Tongue (tissue), 2 donors: Measurements from ENCODE around the gene NHEJ1. TPM values are rescaled to one million over a fixed set of nuclear protein-coding genes. Genes with fewer than 3 reads are reported as not detected.
A peak's percentile ranks its signal among the peaks of the same experiment; 100 is the strongest.

Experiments
- DNase-seq: peaks from one replicate; pipeline ENCODE4 v3.0.0-alpha.2; 2015
- total RNA-seq: library from RNA; depleted of rRNA; stranded (reverse); fragments of >200 nt; gene quantifications from one replicate; pipeline ENCODE4 v1.2.3, GENCODE V29; 2014

NHEJ1 gene
- total RNA-seq, 1 donor from 2014 or later: 12.8 TPM

DNA sequence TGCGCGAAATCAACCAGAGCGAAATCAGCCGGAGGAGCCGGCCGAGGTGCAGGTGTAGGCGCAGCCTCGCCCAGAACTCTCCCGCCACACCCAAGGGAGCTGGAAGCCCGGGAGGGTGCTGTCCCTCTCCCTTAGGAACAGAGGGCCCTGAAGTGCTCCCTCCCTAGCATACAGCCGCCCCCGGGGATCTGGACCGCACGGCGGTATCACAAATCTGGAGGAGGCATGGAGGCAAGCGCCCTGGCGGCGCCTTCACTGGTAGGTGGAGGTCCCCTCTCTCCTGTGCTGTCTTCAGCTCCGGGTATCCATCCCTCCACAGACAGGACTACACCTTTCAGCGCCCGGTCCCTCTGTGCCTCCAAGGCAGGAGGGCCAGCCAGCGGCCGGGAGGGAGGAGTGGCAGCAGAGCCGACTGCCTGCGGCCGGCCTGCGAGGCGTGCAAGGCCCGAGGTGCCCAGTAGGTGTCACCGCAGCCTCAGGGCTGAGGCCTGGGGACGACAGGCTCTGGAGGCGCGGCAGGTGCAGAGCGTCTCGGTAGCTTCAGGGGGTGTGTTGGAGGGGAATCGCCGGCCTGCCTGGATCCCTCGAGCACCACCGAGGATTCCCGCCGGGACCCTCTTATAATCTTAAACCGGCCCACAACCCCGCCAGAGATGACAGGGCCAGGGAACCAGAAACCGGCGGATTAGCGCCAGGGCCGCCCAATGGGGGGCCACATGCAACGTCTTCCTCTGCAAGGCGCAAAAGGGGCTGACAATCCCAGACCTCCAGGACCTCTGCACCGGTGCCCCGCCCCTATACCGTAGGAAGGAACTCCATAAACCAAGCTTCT, 102.7 kb downstream of the NHEJ1 start:
- DNase-seq: peak; percentile 75

DNA sequence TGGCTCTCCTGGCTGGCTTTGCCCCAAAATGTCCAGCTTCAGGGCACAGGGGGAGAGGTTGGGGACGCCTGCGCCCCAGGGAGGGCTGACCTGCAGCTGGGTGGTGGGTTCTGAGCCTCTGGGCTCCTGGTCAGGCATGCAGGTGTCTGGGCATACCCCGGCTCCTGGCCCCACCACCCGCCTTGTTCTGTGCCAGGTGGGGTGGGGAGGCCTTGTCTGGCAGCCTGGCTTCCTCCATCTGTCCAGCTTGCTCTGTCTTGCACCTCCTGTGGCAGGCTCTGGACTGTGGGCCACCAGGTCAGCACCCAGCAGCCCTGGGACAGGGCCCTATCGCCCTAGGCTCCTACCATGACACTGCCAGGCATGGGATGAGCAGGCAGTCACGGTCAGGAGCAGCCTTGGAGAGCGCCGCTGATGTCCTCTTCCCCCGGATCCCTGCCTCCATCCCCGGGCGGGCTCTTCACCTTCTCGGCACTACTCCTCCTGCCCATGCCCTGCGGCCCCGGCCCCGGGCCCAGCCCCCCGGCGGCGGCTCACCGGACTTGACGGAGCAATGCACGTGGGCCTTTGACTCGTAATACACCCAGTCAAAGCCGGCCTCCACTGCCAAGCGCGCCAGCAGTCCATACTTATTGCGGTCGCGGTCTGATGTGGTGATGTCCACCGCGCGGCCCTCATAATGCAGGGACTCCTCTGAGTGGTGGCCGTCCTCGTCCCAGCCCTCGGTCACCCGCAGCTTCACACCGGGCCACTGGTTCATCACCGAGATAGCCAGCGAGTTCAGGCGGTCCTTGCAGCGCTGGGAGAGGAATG, 103.5 kb downstream of the NHEJ1 start:
- DNase-seq: no peak

DNA sequence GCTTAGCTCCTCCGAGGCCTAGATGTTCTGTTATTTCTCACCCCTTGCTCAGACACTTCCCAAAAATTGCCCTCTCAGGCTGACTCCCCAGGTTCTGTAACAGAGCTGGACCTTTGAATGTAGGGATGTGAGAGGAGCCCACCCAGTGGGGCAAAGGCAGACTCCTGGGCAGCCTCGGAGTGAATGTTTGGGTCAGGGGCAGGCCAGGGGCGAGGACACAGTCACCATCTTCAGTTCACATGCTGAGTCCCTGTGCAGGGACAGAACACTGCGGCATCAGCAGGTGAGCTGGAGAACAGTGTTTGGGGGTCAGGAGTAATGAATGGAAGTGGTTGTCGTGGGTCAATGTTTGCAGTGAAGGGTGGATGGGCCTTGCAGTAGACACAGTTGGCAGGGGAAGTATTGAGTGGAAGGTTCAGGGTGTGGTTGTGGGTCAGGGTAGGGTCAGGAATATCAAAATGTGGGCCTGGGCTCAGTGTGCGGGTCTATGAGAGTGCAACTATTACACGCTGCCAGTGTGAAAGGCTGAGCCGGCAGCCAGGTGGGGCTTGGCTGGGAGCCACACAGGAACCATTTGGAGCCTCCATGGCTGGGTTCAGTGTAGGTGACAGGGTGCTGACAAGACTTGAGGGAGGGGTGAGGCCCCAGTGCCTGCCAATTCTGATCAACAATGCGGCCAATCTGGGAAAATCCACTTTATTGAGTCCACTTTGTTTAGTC, 104.3 kb downstream of the NHEJ1 start:
- DNase-seq: no peak

DNA sequence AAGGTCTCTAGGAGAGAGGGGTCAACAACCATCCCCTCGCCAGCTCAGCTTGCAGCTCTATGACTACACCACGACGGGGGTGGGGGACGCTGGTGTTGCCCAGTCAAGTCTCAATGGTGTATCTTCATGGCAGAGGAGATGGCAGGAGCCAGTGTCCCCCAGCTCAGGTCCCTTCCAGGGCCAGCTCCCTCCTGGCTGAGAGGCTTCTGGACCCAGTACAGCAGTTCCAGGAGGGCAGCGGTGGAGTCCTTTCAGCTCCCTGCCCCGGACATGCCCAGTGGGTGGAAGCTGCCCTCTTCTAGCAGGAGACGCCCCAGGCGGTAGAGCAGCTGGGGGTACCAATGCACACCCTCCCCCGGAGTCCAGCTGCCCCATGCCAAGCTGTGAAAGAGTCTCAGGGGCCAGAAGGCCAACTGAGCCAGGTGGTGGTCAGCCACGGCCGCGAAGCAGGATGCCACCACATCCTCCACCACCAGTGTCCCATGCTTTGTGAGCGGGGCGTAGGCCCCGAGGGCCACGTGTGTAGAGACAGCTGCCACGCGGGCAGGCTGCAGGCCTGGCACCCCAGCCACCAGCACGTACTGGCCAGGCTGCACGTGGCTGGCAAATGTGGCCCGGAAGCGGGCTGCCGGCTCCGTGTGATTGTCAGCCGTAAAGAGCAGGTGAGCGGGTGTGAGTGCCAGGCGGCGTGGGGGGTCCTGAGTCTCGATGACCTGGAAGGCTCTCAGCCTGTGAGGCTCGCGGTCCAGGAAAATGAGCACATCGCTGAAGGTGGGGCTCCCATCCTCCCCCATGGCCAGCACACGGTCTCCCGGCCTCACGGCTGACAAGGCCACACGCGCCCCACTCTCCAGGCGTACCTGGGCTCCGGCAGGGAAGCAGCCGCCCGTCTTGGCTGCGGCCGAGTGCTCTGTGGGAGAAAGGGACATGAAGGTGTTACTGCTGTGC, 105.4 kb downstream of the NHEJ1 start:
- DNase-seq: no peak

DNA sequence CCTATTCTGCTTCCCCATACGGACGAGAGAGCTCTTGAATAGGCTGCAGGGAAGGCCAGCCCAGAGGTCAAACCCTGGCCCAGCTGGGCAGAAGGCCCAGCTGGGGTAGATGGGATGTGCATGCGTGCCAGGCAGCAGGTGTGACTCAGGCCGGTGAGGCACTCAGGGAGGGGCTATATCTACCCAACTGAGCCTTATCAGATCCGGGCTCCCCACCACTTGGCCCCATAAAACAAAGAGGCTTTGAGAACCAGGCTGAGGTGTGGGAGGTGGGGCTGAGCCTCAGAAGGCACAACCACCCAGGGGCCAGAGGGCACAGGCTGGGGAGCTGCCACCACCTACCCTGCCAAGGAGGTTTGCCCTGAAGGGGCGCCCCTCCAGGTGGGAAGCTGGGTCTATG, 111.3 kb downstream of the NHEJ1 start:
- DNase-seq: no peak

DNA sequence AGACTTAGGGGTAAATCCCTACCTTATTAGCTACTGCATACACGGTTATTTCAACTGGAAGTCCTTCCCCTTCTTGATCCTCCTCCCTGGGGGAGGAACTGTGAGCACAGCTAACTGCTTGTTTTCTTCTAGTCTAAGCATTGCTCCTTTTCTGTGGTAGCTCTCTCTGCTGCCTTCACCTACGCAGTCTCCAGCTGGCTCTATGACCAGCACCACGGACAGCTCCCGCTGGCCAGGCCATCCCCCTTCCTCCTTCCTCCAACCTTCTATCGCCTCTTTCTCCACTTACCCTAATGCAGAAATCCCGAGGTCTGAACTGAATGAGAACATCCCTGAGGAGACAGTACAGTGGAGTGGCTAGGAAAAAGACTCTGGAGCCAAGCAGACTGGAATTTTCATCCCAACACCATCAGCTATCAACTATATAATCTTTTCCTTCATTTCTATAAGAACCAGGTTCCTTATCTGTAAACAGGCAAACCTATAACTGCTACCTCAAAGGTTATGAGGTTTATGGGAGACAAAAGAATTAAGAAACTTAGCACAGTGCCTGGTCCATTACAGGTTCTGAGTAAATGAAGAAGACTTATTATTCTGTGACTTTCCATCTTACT, 114.6 kb downstream of the NHEJ1 start:
- DNase-seq: peak; percentile 70

DNA sequence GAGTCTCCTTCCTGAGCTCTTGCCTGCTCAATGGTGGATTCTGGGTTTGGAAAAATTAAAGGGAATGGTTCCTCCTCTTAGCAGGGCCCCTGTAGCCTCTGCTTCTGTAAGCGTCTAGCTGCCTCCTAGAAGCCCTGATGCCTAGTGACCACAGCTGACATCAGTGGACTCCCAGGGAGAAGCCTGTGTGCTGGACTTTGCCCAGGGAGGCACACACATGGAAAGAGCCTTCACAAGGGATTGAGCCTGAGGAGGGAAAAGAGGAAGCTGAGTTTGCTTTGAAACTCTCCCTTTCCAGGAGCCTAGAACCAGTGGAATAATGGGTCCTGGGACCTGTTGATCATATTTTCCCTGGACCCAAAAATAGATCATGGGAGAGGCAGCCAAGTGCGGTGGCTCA, 117.9 kb downstream of the NHEJ1 start:
- DNase-seq: no peak

DNA sequence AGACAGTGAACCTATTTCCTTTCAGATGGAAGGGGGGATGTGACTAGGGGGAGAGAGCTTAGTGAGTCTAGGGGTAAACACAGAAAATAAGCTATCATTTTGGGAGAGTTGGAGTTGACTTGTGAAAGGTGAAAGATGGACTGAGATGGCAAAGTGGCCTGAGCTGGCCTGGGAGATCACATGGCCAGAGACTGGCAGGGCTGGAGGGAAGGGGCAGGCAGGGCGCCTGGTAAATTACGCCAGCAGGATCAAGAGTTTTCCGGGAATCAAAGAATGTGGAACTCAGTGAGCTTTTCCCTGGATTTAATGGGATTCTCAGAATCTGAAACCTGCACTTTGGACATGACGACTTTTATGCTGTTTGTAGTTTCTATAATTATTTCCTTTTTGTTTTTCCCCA, 118.5 kb downstream of the NHEJ1 start:
- no peak for DNase-seq

DNA sequence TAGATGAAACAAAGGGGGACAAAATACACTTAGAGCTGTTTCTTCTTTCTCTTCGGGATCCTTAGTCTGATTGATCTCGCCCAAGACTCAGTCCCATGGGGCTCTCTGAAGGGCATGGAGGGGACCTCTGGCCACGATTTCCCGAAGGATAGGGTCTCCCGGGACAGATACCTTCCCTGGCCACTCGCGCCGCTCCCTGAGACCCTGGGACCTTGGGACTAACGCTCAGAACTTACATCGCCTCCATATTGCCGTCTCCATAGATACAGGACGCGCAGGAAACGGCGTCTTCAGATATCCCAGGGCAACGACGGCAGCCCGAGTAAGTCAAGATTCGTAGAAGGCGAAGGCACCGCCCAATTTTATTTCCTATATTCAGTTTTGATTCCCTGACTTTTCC, 119.4 kb downstream of the NHEJ1 start, which contains the start of gene CFAP65:
TSS of gene CFAP65 (minus strand) at position 265 of the 400 bp plus-strand sequence. CDS start 2,468 bp downstream, outside the sequence.
- peak; percentile 21 for DNase-seq

DNA sequence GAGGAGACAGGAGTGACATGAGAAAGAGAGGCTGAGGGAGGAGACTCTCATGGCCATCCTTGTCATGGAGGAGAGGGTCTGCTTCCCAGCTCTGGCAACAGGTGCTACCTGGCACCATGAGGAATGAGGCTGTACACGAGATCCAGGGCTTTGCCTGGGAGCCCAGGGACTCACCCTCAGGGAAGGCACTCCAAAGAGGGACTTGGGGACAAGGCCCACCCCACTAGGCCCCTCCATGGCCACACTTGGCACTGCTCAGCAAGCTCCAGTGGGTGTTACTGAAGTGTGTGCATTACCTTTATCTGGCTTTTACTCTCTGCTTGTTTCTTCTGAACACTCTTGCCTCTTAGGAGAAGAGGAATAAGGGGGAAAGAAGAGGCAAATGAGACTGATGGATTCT, 122.0 kb downstream of the NHEJ1 start:
- no peak for DNase-seq

DNA sequence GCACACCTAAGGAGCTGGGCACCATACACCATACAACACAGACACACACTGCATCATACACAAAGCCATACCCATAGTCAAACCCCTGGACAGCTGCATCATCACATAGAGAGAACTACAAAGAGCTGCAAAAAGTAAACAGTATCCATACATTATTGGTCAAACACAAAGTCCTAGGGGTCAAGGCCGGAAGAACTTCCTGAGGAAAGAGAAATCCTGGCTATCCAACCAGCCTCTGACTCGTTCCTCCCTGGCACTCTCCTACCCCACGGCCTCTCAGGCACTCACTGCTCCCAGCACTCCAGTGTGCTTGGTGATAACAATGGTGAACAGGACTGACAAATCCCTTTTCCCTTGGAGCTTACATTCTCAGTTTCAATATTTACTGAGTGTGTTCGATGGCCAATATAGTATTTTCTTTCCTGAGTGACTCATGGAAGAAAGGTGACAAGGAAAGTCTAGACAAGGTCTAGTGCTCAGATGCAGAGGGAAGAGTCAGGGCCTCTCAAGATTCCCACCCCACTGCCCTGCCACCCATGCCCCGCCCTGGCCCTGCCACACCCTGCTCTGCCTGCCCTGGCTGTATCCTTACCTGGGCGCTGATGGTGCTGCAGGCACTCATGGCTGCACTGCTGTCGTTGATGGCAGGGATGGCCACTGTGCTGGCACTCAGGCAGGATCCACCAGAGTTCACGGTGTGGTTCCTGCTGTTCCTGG, 122.7 kb downstream of the NHEJ1 start:
- DNase-seq: no peak

DNA sequence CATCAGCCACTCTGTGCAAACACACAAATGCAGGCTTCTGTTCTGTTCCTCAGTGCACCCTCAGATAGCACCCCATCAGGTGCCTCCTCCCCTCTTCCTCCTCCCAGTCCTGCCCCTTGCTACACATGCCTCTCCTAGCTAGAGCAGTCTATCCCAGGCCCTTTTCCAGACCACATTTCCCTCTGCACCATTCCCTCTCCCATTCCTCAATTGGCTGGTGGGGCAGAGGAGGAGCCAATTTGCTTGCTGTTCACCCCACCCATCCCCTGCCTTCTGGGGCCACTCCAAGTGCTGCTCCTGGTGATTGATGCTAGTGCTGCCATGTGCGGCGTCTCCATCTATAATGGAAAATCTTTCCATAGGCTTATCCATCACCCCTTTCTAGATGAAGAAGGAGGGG, 124.7 kb downstream of the NHEJ1 start:
- no peak for DNase-seq

DNA sequence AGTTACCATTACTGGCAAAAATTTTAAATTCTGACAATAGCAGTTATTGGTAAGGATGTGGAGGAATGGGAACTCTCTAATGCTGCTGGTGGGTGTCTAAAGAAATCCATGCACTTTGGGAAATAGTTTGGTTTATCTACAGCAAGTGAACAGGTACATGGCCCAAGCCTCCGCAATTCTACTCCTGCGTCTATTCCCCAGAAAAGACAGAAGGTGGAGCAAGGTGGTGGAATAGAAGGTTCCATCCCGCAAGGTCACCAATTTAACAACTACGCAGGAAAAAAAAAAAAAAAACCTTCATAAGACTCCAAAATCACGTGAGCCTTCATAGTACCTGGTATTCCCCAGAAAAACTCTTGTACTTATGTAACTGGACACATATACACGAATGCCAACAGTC, 125.8 kb downstream of the NHEJ1 start:
- DNase-seq: no peak

DNA sequence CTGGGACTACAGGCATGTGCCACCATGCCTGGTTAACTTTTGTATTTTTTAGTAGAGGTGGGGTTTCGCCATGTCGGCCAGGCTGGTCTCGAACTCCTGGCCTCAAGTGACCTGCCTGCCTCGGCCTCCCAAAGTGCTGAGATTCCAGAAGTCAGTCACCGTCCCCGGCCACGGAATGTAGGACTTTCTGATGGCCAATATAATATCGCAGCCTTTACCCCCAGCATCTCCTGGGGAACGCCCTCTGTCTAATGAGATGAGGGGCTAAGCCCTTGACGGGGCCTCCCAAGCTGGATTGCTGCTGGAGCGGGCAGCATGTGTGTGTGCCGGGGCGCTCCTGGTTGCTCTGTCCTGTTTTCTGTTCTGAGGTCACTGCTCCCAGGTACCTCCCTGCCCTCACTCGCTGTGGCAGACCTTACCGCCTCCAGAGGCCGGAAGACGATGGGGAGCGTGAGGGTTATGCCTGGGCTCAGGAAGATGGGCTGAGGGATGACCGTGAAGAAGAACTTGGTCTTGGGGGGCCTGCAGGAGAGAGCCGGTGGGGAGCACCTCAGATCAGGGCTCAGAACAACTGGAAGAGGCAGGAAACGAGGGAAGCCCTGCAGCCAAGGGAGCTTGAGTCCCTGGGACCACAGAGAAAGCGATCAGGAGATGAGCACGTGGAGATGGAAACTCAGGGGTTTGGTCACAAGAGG, 128.4 kb downstream of the NHEJ1 start:
- DNase-seq: no peak

DNA sequence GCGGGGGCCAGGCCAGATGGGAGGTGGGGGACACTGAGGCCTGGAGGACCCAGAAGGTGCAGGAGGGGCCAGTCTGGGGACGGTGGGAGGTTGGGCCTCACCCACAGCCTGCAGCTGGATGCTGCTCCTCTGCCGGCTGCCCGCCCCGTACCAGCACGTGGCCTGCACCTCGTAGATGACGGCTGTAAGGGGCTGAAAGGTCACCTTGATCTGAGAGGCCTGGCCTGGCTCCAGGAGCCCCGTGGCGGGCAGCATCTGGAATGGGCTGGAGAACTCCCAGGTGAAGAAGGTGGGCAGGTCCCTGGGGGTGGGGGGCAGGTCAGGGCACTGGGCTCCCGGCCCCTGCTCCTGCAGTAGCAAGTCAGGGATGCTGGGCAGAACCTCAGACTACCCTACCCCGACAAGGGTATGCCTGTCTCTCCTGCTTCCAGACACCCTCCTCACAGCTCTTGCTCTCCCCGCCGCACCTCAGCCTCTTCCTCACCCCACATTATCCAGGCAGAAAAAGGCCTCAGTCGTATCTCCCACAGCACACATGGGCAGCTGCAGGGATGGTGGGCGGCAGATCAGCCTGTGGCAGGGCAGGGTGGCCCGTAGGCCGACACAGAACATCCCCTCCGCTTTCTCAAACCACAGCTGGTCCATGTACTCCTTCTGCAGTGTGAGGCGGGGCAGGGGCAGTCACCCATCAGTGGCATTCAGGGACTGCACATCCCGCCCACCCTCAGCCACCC, 129.4 kb downstream of the NHEJ1 start:
- no peak for DNase-seq

DNA sequence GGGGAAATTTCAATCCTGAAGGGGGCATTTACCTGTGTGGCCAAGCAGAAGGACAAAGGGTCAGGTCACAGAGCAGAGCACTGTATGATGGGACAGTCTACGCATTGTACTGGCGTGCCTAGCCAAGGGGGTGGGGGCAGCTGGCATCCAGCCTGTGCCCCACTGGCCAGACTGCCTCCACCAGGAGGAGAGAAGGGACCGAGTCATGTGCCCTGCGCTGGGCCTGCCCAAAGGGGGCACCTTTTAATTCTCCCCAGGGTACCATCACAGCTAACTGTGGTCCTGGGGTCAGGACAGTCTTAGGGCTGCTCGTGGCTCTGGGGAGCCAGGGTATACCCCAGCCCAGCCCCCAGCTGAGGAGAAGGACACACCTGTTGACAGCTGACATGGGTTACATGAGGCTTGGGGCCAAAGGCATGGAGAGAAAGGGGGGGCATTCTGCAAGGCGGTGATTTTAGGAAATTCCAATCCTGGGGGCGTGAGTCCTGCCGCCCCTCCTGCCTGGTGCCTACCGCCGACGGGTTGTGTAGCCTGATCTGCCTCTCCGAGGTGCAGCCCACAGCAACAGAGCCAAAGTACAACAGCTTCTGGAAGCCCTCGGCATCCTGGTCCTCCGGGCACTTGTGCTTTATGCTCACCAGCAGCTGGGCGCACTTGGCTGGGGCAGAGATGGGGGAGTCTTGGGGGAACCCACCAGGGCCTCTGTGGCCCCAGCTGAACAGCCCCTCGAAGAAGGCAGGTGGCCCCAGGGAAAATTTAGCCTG, 130.3 kb downstream of the NHEJ1 start:
- no peak for DNase-seq

DNA sequence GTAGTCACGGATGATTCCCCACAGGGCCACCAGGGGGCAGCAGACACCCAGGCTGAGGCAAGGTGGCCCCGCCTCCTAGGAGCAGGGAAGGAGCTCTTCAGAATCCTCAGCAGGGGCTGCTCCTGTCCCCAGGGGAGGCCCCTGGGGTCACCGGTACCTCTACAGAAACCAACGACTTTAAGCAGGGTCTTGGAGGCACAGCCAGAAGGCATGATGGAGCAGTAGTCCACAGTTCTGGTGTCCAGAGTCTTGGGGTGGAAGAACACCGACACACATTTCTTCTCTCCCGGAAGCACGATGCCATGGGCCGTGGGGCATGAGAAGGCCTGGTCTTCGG, 130.8 kb downstream of the NHEJ1 start:
- peak; percentile 86 for DNase-seq
